KMS-11 (cell line): ENCODE measurements around the gene FAM156B.
"Not testable (repeated sequence)": the region's sequence is repeated elsewhere in the genome, so short reads cannot be mapped to it uniquely, and the experiment has no call there.

Source experiments
- H2AFZ ChIP-seq: fragments of 200-600 bp; sonication (generic); 2 replicates; pipeline ENCODE4 v1.6.1; 2016; ENCODE audit warnings: antibody characterized with exemption, mixed run types, low read depth
- H3K27ac ChIP-seq: fragments of 200-600 bp; sonication (generic); 2 replicates; pipeline ENCODE4 v1.6.1; 2016; ENCODE audit warnings: mild to moderate bottlenecking, mixed run types
- H3K27me3 ChIP-seq: fragments of 200-600 bp; sonication (generic); 2 replicates; pipeline ENCODE4 v1.6.1; 2017; ENCODE audit warnings: mild to moderate bottlenecking, low read depth, mixed run types, moderate library complexity; ENCODE audit not compliant: insufficient read depth
- H3K36me3 ChIP-seq: fragments of 200-600 bp; sonication (generic); 2 replicates; pipeline ENCODE4 v1.6.1; 2017; ENCODE audit warnings: mild to moderate bottlenecking, mixed run types; ENCODE audit not compliant: insufficient read depth
- H3K4me1 ChIP-seq: fragments of 200-600 bp; sonication (generic); 2 replicates; pipeline ENCODE4 v1.6.1; 2016; ENCODE audit warnings: mild to moderate bottlenecking, low read depth, mixed run types; ENCODE audit not compliant: poor library complexity, severe bottlenecking
- H3K4me2 ChIP-seq: fragments of 200-600 bp; sonication (generic); 2 replicates; pipeline ENCODE4 v1.7.0; 2016; ENCODE audit warnings: mild to moderate bottlenecking, mixed run types
- H3K4me3 ChIP-seq: fragments of 200-600 bp; sonication (generic); IDR thresholded peaks from 2 replicates; pipeline ENCODE4 v1.6.1; 2017; ENCODE audit warnings: low read depth, low read length, mixed read lengths; ENCODE audit not compliant: insufficient read depth
- H3K79me2 ChIP-seq: fragments of 200-600 bp; sonication (generic); 2 replicates; pipeline ENCODE4 v1.6.1; 2016; ENCODE audit warnings: low read depth, mixed run types; ENCODE audit not compliant: insufficient read depth
- H3K9ac ChIP-seq: fragments of 200-600 bp; sonication (generic); 2 replicates; pipeline ENCODE4 v1.6.1; 2016; ENCODE audit warnings: mild to moderate bottlenecking, mixed run types
- H4K20me1 ChIP-seq: fragments of 200-600 bp; sonication (generic); 2 replicates; pipeline ENCODE4 v1.6.1; 2016; ENCODE audit warnings: mild to moderate bottlenecking, mixed run types; ENCODE audit not compliant: insufficient read depth
- CTCF ChIP-seq: fragments of 200-600 bp; sonication (generic); conservative IDR thresholded peaks from 2 replicates; pipeline ENCODE4 v1.6.1; 2017; ENCODE audit warnings: low read depth, mild to moderate bottlenecking, antibody characterized with exemption, low read length, moderate library complexity, mixed read lengths

The FAM156B gene

GRCh38 chrX:52896855-52897709 is at the start of gene FAM156B:
TSS of gene FAM156B (plus strand) at chrX:52897330. CDS start at chrX:52907226, 9,896 bp downstream.
- H3K27me3 ChIP-seq, H3K4me3 ChIP-seq, H3K9ac ChIP-seq, H2AFZ ChIP-seq, H3K27ac ChIP-seq, H3K4me2 ChIP-seq, H4K20me1 ChIP-seq, H3K4me1 ChIP-seq, H3K79me2 ChIP-seq, H3K36me3 ChIP-seq: not testable (repeated sequence)

GRCh38 chrX:52852110-52852860 is 44.8 kb upstream of the FAM156B start:
- Histone ChIP-seq H3K9ac (no peak overlapping the region), H3K36me3 (no peaks in the 10 kb centered on the region), H3K4me1 (no peaks in the 10 kb centered on the region), H4K20me1 (no peaks in the 10 kb centered on the region), H3K27me3 (no peaks in the 10 kb centered on the region), H3K79me2 (no peaks in the 10 kb centered on the region), H3K4me2 (no peak overlapping the region), H3K27ac (no peak overlapping the region), H3K4me3 (no peak overlapping the region), H2AFZ (no peak overlapping the region)
- no peak for TF ChIP-seq CTCF

- not testable (repeated sequence) for H3K4me3 ChIP-seq, H3K79me2 ChIP-seq, H3K4me2 ChIP-seq, H3K36me3 ChIP-seq, H3K27me3 ChIP-seq, H2AFZ ChIP-seq, H4K20me1 ChIP-seq, H3K27ac ChIP-seq, H3K9ac ChIP-seq, H3K4me1 ChIP-seq
Observed at GRCh38 chrX:52856991-52857525, 40.1 kb upstream of the FAM156B start.

- Histone ChIP-seq H3K79me2 (no peaks in the 10 kb centered on the region), H3K36me3 (no peaks in the 10 kb centered on the region), H2AFZ (no peak overlapping the region), H3K9ac (no peak overlapping the region), H3K4me1 (no peaks in the 10 kb centered on the region), H3K27ac (no peak overlapping the region), H3K4me3 (no peak overlapping the region), H3K27me3 (no peaks in the 10 kb centered on the region), H4K20me1 (no peaks in the 10 kb centered on the region), H3K4me2 (no peak overlapping the region)
- no peak for TF ChIP-seq CTCF
Observed at GRCh38 chrX:52865343-52865998, 31.7 kb upstream of the FAM156B start.

- H3K27ac ChIP-seq, result no peak within 1 kb of the TSS
- no peak for TF ChIP-seq CTCF
- H3K27me3 ChIP-seq, result no peaks in the 10 kb centered on the region
- H3K4me2 ChIP-seq, result no peak within 1 kb of the TSS
- H3K9ac ChIP-seq, result no peak within 1 kb of the TSS
- no peaks in the 10 kb centered on the region for H4K20me1 ChIP-seq
- no peak within 1 kb of the TSS for H2AFZ ChIP-seq
- H3K4me1 ChIP-seq, result no peaks in the 10 kb centered on the region
- no peaks in the 10 kb centered on the region for H3K79me2 ChIP-seq
- no peak within 1 kb of the TSS for H3K4me3 ChIP-seq
- no peaks in the 10 kb centered on the region for H3K36me3 ChIP-seq
Observed at GRCh38 chrX:52867610-52868348, 29.4 kb upstream of the FAM156B start, which contains the start of gene XAGE3. TSS of gene XAGE3 (minus strand) at chrX:52868083. CDS start at chrX:52867133, 950 bp downstream.
